Small intestine (tissue), 7 donors: ENCODE data around the gene ZNF586. TPM values are rescaled to one million over a fixed set of nuclear protein-coding genes. Genes with fewer than 3 reads are reported as not detected.
A peak's percentile ranks its signal among the peaks of the same experiment; 100 is the strongest.

Experiments
- DNase-seq, 2 donors: peaks; one replicate each; pipeline versions ENCODE4 v3.0.0 to v3.0.0-alpha.2; 2013
- FAIRE-seq: peaks from 2 replicates; lab custom pipeline; 2012; peaks lifted over from hg19 to GRCh38; lab: Jason Lieb, UNC
- H3K27ac ChIP-seq, 3 donors: one replicate each; pipeline ENCODE4 v1.5.1; 2013; ENCODE audit warnings: low read length in 2 of 3, mild to moderate bottlenecking in 2 of 3, control low read depth in 1 of 3, inconsistent platforms in 1 of 3, low read depth in 1 of 3, moderate library complexity in 1 of 3
- H3K27me3 ChIP-seq, 3 donors: one replicate each; pipeline ENCODE4 v1.6.1; 2013; ENCODE audit warnings: low read length in 3 of 3, inconsistent platforms in 1 of 3; ENCODE audit not compliant: control insufficient read depth in 3 of 3, insufficient read depth in 3 of 3
- H3K36me3 ChIP-seq, 3 donors: one replicate each; pipeline ENCODE4 v1.6.1; 2013; ENCODE audit warnings: low read length in 3 of 3, inconsistent platforms in 1 of 3, low read depth in 1 of 3, mild to moderate bottlenecking in 1 of 3, moderate library complexity in 1 of 3; ENCODE audit not compliant: control insufficient read depth in 3 of 3, insufficient read depth in 2 of 3
- H3K4me1 ChIP-seq, 3 donors: one replicate each; pipeline ENCODE4 v1.6.1; 2013; ENCODE audit warnings: low read length in 2 of 3, inconsistent platforms in 1 of 3, low read depth in 1 of 3, mild to moderate bottlenecking in 1 of 3, moderate library complexity in 1 of 3; ENCODE audit not compliant: control insufficient read depth in 3 of 3, insufficient read depth in 2 of 3
- H3K4me3 ChIP-seq, 3 donors: one replicate each; pipeline ENCODE4 v1.5.1; 2013; ENCODE audit warnings: low read length in 3 of 3, control low read depth in 1 of 3, inconsistent platforms in 1 of 3, low read depth in 1 of 3, mild to moderate bottlenecking in 1 of 3, moderate library complexity in 1 of 3
- H3K9me3 ChIP-seq, 2 donors: one replicate each; pipeline ENCODE4 v1.6.1; 2013; ENCODE audit warnings: low read depth in 1 of 2, low read length in 1 of 2; ENCODE audit not compliant: control insufficient read depth in 2 of 2, insufficient read depth in 1 of 2
- WGBS, 3 donors: extraction: QIAGEN DNeasy Blood & Tissue Kit; methylation state at CpG; one replicate each; pipeline ENCODE4 v1.1.7; 2013; 5-methylcytosine and 5-hydroxymethylcytosine counted together
- polyA plus RNA-seq, 4 donors: library from polyadenylated mRNA; stranded (reverse) in 3 of 4; unstranded in 1 of 4; fragments of 200-250 nt in 3 of 4; fragments of 120-200 nt in 1 of 4; gene quantifications; one replicate each; pipeline versions ENCODE4 v1.2.1 to v1.2.3, GENCODE V29; 2013
- donor health status: healthy with polysubstance abuse.
- donor health status: control.
- donor health status: control.
- donor health status: Bipolar disorder and iron deficiency.
- donor health status: healthy.

Gene ZNF586
- polyA plus RNA-seq, 4 donors: 6.2 to 20.4 (median 8.0) TPM

DNA sequence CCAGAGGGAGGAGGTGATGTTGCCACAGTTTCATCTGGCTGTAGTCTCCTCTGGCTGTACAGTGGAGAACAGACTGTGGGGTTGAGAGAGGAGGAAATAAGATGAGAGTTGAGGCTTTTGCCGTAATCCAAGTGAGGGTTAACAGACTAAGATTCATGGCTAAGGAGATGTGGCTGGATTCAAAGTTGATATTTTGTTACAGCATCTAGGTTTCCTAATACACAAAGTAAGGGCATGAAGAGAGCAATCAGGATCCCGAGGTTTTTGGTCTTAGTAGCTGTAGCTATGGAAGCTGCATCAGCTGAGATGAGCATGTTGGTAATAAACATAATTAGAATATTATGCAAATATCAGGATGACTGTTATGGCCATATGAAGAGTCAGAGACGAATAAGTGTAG is 21.4 kb upstream of the ZNF586 start:
- H3K4me3 ChIP-seq: peak overlapping the region in 2 of 3 donors; percentile 89 to 92
- FAIRE-seq (no peak), DNase-seq (no peak)
- no peaks in the 10 kb centered on the region for H3K27me3 ChIP-seq
- peaks cover 3 to 49% of the 10 kb centered on the region in 2 donors for H3K9me3 ChIP-seq
- H3K27ac ChIP-seq: no peak overlapping the region
- H3K36me3 ChIP-seq: peaks cover 14 to 44% (median 31%) of the 10 kb centered on the region in 3 donors
- WGBS, 3 donors: 94 to 99% (median 98%) methylated on average over 3 of the region's 3 CpGs
- H3K4me1 ChIP-seq: peaks cover 0 to 10% (median 0%) of the 10 kb centered on the region in 3 donors

DNA sequence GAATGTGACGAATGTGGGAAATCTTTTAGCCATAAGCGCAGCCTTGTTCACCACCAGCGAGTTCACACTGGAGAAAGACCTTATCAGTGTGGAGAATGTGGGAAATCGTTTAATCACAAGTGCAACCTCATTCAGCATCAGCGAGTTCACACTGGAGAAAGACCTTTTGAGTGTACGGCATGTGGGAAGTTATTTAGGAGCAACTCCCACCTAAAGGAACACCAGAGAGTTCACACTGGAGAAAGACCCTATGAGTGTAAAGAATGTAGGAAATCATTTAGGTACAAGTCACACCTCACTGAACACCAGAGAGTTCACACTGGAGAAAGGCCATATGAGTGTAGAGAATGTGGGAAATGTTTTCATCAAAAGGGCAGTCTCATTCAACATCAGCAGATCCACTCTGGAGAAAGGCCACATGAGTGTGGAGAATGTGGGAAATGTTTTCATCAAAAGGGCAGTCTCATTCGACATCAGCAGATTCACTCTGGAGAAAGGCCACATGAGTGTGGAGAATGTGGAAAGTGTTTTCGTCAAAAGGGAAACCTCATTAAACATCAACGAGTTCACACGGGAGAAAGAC is 15.3 kb upstream of the ZNF586 start:
- no peak overlapping the region for H3K4me3 ChIP-seq
- DNase-seq: no peak
- H3K27ac ChIP-seq: no peak overlapping the region
- no peak for FAIRE-seq
- no peaks in the 10 kb centered on the region for H3K4me1 ChIP-seq
- WGBS, 3 donors: 97 to 99% (median 98%) methylated on average over 10 of the region's 10 CpGs
- H3K36me3 ChIP-seq: peaks cover 28 to 69% (median 40%) of the 10 kb centered on the region in 3 donors
- H3K27me3 ChIP-seq: no peaks in the 10 kb centered on the region
- H3K9me3 ChIP-seq: peaks cover 3 to 65% of the 10 kb centered on the region in 2 donors

DNA sequence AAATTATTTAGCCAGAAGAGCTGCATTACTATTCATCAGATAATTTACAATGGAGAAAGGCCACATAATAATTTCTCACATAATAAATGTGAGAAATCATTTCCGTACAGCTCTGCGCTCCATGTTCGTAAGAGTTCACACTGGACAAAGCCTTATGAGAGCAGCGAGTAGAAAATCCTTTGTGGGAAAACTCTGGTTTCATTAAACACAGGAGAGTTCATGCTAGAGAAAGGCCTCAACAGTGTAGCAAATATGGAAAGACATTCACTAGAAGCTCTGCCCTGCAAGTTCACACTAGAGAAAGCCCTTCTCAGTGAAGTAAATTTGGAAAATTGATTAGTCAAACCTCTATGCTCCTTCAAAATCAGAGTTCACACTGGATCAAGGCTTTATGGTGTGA is 14.4 kb upstream of the ZNF586 start:
- Histone ChIP-seq H3K4me3 (no peak overlapping the region), H3K4me1 (no peaks in the 10 kb centered on the region), H3K27ac (no peak overlapping the region), H3K36me3 (peaks cover 27 to 62% (median 46%) of the 10 kb centered on the region in 3 donors), H3K9me3 (peaks cover 2 to 62% of the 10 kb centered on the region in 2 donors), H3K27me3 (no peaks in the 10 kb centered on the region)
- FAIRE-seq: no peak
- no peak for DNase-seq
- 84 to 94% (median 86%) methylated on average over 4 of the region's 4 CpGs for WGBS, 3 donors

DNA sequence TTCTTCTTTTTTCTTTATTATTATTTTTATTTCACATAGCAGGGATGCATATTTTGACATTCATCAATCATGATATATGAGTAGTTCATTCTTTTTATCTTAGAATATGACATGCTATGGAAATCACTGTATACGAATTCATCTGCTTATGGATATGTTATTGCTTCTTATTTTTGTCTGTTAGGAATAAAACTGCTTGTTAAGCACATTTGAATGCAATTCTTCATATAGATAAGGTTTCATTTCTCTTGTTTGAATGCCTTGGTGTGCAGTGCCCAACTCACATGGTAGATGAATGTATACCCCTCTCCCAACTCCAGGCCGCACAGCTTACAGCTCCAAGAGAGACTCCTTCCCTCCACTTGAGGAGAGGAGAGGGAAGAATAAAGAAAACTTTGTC is 11.5 kb upstream of the ZNF586 start:
- no peak overlapping the region for H3K27ac ChIP-seq

DNA sequence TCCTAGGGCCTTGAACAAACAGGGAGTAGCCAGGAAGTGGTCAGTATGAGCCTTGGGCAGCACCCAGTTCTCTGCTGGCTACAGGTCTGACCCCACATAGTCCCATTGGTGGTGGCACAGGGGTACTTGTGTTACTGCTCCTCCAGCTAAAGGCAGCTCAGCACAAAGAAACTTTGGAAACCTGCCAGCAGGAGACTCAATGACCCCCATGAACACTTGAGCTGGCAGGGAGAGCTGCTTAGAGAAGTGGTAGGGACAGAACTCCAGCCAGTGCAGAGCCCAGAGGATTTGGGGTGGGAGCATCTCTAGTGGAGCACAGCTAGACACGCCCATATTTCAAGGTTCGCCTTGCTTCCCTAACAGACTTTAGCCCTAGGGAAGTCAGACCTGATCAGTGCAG is 10.4 kb upstream of the ZNF586 start:
- H3K9me3 ChIP-seq: peaks cover 0 to 27% of the 10 kb centered on the region in 2 donors
- H3K4me1 ChIP-seq: no peaks in the 10 kb centered on the region
- WGBS, 3 donors: 95 to 100% (median 98%) methylated on average over 2 of the region's 2 CpGs
- no peak overlapping the region for H3K4me3 ChIP-seq
- H3K27me3 ChIP-seq: no peaks in the 10 kb centered on the region
- no peak for DNase-seq
- H3K36me3 ChIP-seq: peaks cover 13 to 39% (median 24%) of the 10 kb centered on the region in 3 donors
- no peak for FAIRE-seq
- H3K27ac ChIP-seq: no peak overlapping the region

More for the DNA sequence above, 11.5 kb upstream of the ZNF586 start:
- Histone ChIP-seq H3K4me1 (no peaks in the 10 kb centered on the region), H3K9me3 (peaks cover 0 to 39% of the 10 kb centered on the region in 2 donors), H3K27me3 (no peaks in the 10 kb centered on the region), H3K4me3 (no peak overlapping the region), H3K36me3 (peaks cover 24 to 35% (median 33%) of the 10 kb centered on the region in 3 donors)
- FAIRE-seq (no peak), DNase-seq (no peak)
- WGBS, 3 donors: 95 to 99% (median 97%) methylated on average over 2 of the region's 2 CpGs

DNA sequence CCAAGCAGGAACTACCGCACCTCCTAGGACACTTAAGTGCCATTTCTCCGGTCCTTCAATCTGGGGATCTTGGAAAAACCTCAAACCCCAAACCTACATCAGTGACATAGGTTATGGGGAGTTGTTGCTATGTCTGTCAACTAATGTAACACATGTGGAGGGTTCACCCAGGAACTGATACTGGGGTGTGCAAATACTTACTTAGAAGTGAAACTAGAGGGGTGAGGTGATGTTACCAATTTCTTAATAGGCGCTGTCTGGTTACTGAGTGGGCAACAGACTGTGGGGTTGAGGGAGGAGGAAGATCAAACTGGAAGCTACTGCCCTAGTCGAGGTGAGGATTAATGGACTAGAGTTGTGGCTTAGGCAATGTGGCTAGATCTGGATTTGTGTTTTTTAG is 1.9 kb downstream of the ZNF586 start:
- Histone ChIP-seq H3K27ac (no peak overlapping the region), H3K27me3 (no peaks in the 10 kb centered on the region), H3K4me3 (no peak overlapping the region), H3K9me3 (peaks cover 2 to 44% of the 10 kb centered on the region in 2 donors), H3K36me3 (peaks cover 10 to 36% (median 14%) of the 10 kb centered on the region in 3 donors), H3K4me1 (peaks cover 0 to 14% (median 3%) of the 10 kb centered on the region in 3 donors)
- WGBS, 3 donors: 86 to 97% (median 91%) methylated on average over 4 of the region's 4 CpGs
- FAIRE-seq (no peak), DNase-seq (no peak)

DNA sequence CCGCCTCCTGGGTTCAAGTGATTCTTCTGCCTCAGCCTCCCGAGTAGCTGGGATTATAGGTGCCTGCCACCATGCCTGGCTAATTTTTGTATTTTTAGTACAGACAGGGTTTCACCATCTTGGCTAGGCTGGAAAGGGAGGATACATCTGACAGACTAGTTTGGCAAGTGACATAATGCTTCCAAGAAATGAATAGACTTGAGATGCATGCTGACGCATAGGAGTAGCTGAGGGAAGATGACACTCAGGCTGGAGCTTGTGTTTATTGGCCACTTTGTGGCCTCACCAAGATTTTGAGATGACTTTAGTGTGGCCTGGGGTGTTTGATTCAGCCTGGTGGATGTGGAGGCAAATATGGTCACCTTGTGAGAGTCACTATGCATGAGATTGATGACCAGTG is 4.0 kb downstream of the ZNF586 start:
- no peak overlapping the region for H3K27ac ChIP-seq
- no peak for DNase-seq
- peaks cover 0 to 14% (median 3%) of the 10 kb centered on the region in 3 donors for H3K4me1 ChIP-seq
- peaks cover 21 to 49% (median 32%) of the 10 kb centered on the region in 3 donors for H3K36me3 ChIP-seq
- peaks cover 2 to 62% of the 10 kb centered on the region in 2 donors for H3K9me3 ChIP-seq
- H3K27me3 ChIP-seq: no peaks in the 10 kb centered on the region
- FAIRE-seq: no peak
- WGBS, 3 donors: 95 to 100% (median 97%) methylated on average over 3 of the region's 3 CpGs
- H3K4me3 ChIP-seq: no peak overlapping the region

DNA sequence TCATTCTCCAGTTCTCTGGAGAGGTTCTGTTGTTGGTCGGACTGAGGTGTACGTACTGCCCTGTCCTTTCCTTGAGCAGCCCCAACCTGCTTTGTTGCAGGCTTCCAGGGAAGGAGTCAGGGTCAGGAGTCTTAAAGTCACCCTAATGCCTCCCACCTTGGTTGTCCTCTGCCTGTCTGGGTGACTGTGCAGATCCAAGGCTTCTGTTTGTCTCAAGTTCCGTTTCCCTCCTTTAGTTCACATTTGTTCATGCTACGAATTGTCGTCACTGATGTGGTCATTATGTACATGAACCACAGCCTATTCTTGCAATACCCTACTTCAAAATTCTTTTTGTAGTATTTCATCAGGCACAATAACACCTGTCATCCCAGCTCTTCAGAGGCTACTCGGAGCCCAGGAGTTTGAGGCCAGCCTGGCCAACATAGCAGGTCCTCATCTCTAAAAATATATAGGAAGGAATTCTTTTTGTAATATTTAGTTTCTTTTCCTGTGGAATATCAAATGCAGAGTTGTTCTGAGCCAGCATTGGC is 7.4 kb downstream of the ZNF586 start:
- no peak overlapping the region for H3K27ac ChIP-seq
- peaks cover 0 to 78% of the 10 kb centered on the region in 2 donors for H3K9me3 ChIP-seq
- DNase-seq (no peak), FAIRE-seq (no peak)
- no peak overlapping the region for H3K4me3 ChIP-seq
- peaks cover 0 to 2% (median 0%) of the 10 kb centered on the region in 3 donors for H3K4me1 ChIP-seq
- whole genome bisulfite sequencing, 3 donors: 89 to 93% (median 90%) methylated on average over 6 of the region's 6 CpGs
- H3K27me3 ChIP-seq: no peaks in the 10 kb centered on the region
- H3K36me3 ChIP-seq: peaks cover 38 to 53% (median 47%) of the 10 kb centered on the region in 3 donors
